HG03064 (cell line): Measurements from ENCODE around the gene CAMK4.
A peak's percentile ranks its signal among the peaks of the same experiment; 100 is the strongest.

ENCODE experiments used
- ATAC-seq: cut with Tn5 transposase; IDR thresholded peaks from one replicate; pipeline ENCODE4 v1.9.1; 2021; ENCODE audit warnings: low read depth; ENCODE audit not compliant: unreplicated experiment

CAMK4 gene

GRCh38 chr5:111228520-111229220, 4.5 kb downstream of the CAMK4 start:
- ATAC-seq: no peak

GRCh38 chr5:111229221-111229835, 5.1 kb downstream of the CAMK4 start:
- ATAC-seq: no peak

- peak; percentile 34 for ATAC-seq
These were observed 6.0 kb downstream of the CAMK4 start for GRCh38 chr5:111229871-111230810.

- ATAC-seq: no peak
These were observed 6.9 kb downstream of the CAMK4 start for GRCh38 chr5:111231119-111231518.

GRCh38 chr5:111232311-111233051, 8.3 kb downstream of the CAMK4 start:
- ATAC-seq: no peak

- ATAC-seq: no peak
These were observed 8.8 kb downstream of the CAMK4 start for GRCh38 chr5:111233052-111233374.

- no peak for ATAC-seq
These were observed 9.9 kb downstream of the CAMK4 start for GRCh38 chr5:111234125-111234524.

GRCh38 chr5:111235635-111236034, 11.5 kb downstream of the CAMK4 start:
- no peak for ATAC-seq

- ATAC-seq: no peak
These were observed 12.2 kb downstream of the CAMK4 start for GRCh38 chr5:111236348-111236747.

- no peak for ATAC-seq
These were observed 12.8 kb downstream of the CAMK4 start for GRCh38 chr5:111236995-111237394.

- no peak for ATAC-seq
These were observed 13.3 kb downstream of the CAMK4 start for GRCh38 chr5:111237470-111237869.

GRCh38 chr5:111238431-111239225, 14.4 kb downstream of the CAMK4 start:
- no peak for ATAC-seq

- ATAC-seq: no peak
These were observed 17.5 kb downstream of the CAMK4 start for GRCh38 chr5:111241696-111242095.

- ATAC-seq: no peak
These were observed 18.4 kb downstream of the CAMK4 start for GRCh38 chr5:111242606-111243005.

GRCh38 chr5:111243318-111243717, 19.1 kb downstream of the CAMK4 start:
- ATAC-seq: no peak

- no peak for ATAC-seq
These were observed 21.5 kb downstream of the CAMK4 start for GRCh38 chr5:111245654-111246053.

GRCh38 chr5:111246459-111246858, 22.3 kb downstream of the CAMK4 start:
- ATAC-seq: no peak

- ATAC-seq: no peak
These were observed 24.4 kb downstream of the CAMK4 start for GRCh38 chr5:111248571-111248970.

- no peak for ATAC-seq
These were observed 27.7 kb downstream of the CAMK4 start for GRCh38 chr5:111251921-111252320.
